Large intestine (tissue), 3 donors: ENCODE measurements around the gene SETD5. TPM values are rescaled to one million over a fixed set of nuclear protein-coding genes. Genes with fewer than 3 reads are reported as not detected.

ENCODE experiments used
- DNase-seq, 2 donors: peaks; one replicate each; pipeline versions ENCODE4 v3.0.0 to v3.0.0-alpha.2; 2013
- H3K27ac ChIP-seq: one replicate; pipeline ENCODE4 v1.5.1; 2013; ENCODE audit warnings: low read length
- H3K27me3 ChIP-seq: 2 replicates; pipeline ENCODE4 v1.6.1; 2013; ENCODE audit warnings: low read length; ENCODE audit not compliant: control insufficient read depth, insufficient read depth
- H3K36me3 ChIP-seq: 2 replicates; pipeline ENCODE4 v1.6.1; 2013; ENCODE audit warnings: low read length; ENCODE audit not compliant: control insufficient read depth, insufficient read depth
- H3K4me1 ChIP-seq: one replicate; pipeline ENCODE4 v1.6.1; 2013; ENCODE audit warnings: low read length; ENCODE audit not compliant: control insufficient read depth, insufficient read depth
- H3K4me3 ChIP-seq: one replicate; pipeline ENCODE4 v1.5.1; 2013; ENCODE audit warnings: low read length
- H3K9me3 ChIP-seq: one replicate; pipeline ENCODE4 v1.6.1; 2013; ENCODE audit warnings: mild to moderate bottlenecking, low read depth, low read length, moderate library complexity; ENCODE audit not compliant: control insufficient read depth
- WGBS: methylation state at CpG from one replicate; pipeline ENCODE4 v1.1.5; 2013; ENCODE audit warnings: low lambda C conversion rate; ENCODE audit not compliant: insufficient coverage; 5-methylcytosine and 5-hydroxymethylcytosine counted together
- polyA plus RNA-seq: library from polyadenylated mRNA; unstranded; fragments of 120-200 nt; gene quantifications from one replicate; pipeline ENCODE4 v1.2.1, GENCODE V29; 2013

Gene SETD5
- polyA plus RNA-seq, 1 donor, result 102 TPM

- no peak overlapping the region for H3K4me3 ChIP-seq
- no peak for DNase-seq
- H3K27me3 ChIP-seq, result no peaks in the 10 kb centered on the region
- H3K27ac ChIP-seq, result no peak overlapping the region
- peaks cover 16% of the 10 kb centered on the region for H3K4me1 ChIP-seq
- H3K9me3 ChIP-seq, result no peaks in the 10 kb centered on the region
- no CpG with 5 or more reads among the region's 1 CpG for WGBS
- no peaks in the 10 kb centered on the region for H3K36me3 ChIP-seq
Observed at GRCh38 chr3:9408546-9408945, 11.1 kb downstream of the SETD5 start.

- no peak overlapping the region for H3K27ac ChIP-seq
- no peak overlapping the region for H3K4me3 ChIP-seq
- 97% methylated on average over 4 of the region's 6 CpGs for WGBS
- no peak for DNase-seq
- H3K9me3 ChIP-seq, result no peaks in the 10 kb centered on the region
- H3K4me1 ChIP-seq, result peaks cover 12% of the 10 kb centered on the region
- H3K27me3 ChIP-seq, result no peaks in the 10 kb centered on the region
- H3K36me3 ChIP-seq, result no peaks in the 10 kb centered on the region
Observed at GRCh38 chr3:9409981-9410854, 12.8 kb downstream of the SETD5 start.

- peaks cover 17% of the 10 kb centered on the region for H3K4me1 ChIP-seq
- H3K27me3 ChIP-seq, result no peaks in the 10 kb centered on the region
- peaks cover 3% of the 10 kb centered on the region for H3K36me3 ChIP-seq
- no peaks in the 10 kb centered on the region for H3K9me3 ChIP-seq
- H3K27ac ChIP-seq, result no peak overlapping the region
- no peak overlapping the region for H3K4me3 ChIP-seq
- DNase-seq, result no peak
- 83% methylated on average over 1 of the region's 1 CpG for WGBS
Observed at GRCh38 chr3:9411302-9411701, 13.9 kb downstream of the SETD5 start.

- H3K27me3 ChIP-seq, result no peaks in the 10 kb centered on the region
- DNase-seq, result no peak
- WGBS, result no CpG with 5 or more reads among the region's 1 CpG
- H3K4me3 ChIP-seq, result no peak overlapping the region
- no peak overlapping the region for H3K27ac ChIP-seq
- H3K4me1 ChIP-seq, result peaks cover 18% of the 10 kb centered on the region
- H3K36me3 ChIP-seq, result peaks cover 6% of the 10 kb centered on the region
- H3K9me3 ChIP-seq, result no peaks in the 10 kb centered on the region
Observed at GRCh38 chr3:9412293-9412692, 14.9 kb downstream of the SETD5 start.

GRCh38 chr3:9414826-9415225 lies 17.4 kb downstream of the SETD5 start:
- no peak overlapping the region for H3K4me3 ChIP-seq
- peak in 1 of 2 donors; percentile 46 for DNase-seq
- peaks cover 6% of the 10 kb centered on the region for H3K36me3 ChIP-seq
- peaks cover 18% of the 10 kb centered on the region for H3K4me1 ChIP-seq
- H3K27ac ChIP-seq, result no peak overlapping the region
- no peaks in the 10 kb centered on the region for H3K27me3 ChIP-seq
- H3K9me3 ChIP-seq, result no peaks in the 10 kb centered on the region

GRCh38 chr3:9415485-9416138 lies 18.2 kb downstream of the SETD5 start:
- Histone ChIP-seq H3K4me1 (peaks cover 18% of the 10 kb centered on the region), H3K4me3 (no peak overlapping the region), H3K27ac (no peak overlapping the region), H3K27me3 (no peaks in the 10 kb centered on the region), H3K9me3 (no peaks in the 10 kb centered on the region), H3K36me3 (peaks cover 6% of the 10 kb centered on the region)
- WGBS, result no CpG with 5 or more reads among the region's 6 CpGs
- DNase-seq, result no peak

GRCh38 chr3:9416139-9416780 lies 18.8 kb downstream of the SETD5 start:
- Histone ChIP-seq H3K4me3 (no peak overlapping the region), H3K27me3 (no peaks in the 10 kb centered on the region), H3K4me1 (peaks cover 19% of the 10 kb centered on the region), H3K36me3 (peaks cover 6% of the 10 kb centered on the region), H3K27ac (no peak overlapping the region), H3K9me3 (no peaks in the 10 kb centered on the region)
- WGBS, result 60% methylated on average over 1 of the region's 3 CpGs
- no peak for DNase-seq

- no peak overlapping the region for H3K27ac ChIP-seq
- DNase-seq, result no peak
- no peaks in the 10 kb centered on the region for H3K9me3 ChIP-seq
- no CpG with 5 or more reads among the region's 2 CpGs for WGBS
- H3K4me1 ChIP-seq, result peaks cover 34% of the 10 kb centered on the region
- H3K27me3 ChIP-seq, result no peaks in the 10 kb centered on the region
- H3K4me3 ChIP-seq, result no peak overlapping the region
- peaks cover 10% of the 10 kb centered on the region for H3K36me3 ChIP-seq
Observed at GRCh38 chr3:9420850-9421549, 23.6 kb downstream of the SETD5 start.

GRCh38 chr3:9422712-9423424 lies 25.5 kb downstream of the SETD5 start:
- Histone ChIP-seq H3K9me3 (no peaks in the 10 kb centered on the region), H3K27me3 (no peaks in the 10 kb centered on the region), H3K36me3 (peaks cover 17% of the 10 kb centered on the region), H3K4me1 (peaks cover 30% of the 10 kb centered on the region), H3K27ac (peak overlapping the region; percentile 91), H3K4me3 (no peak overlapping the region)
- WGBS, result 0% methylated on average over 2 of the region's 5 CpGs
- peak; percentile 97 to 98 for DNase-seq

GRCh38 chr3:9428411-9428810 lies 31.0 kb downstream of the SETD5 start:
- Histone ChIP-seq H3K4me3 (no peak overlapping the region), H3K36me3 (peaks cover 56% of the 10 kb centered on the region), H3K27ac (no peak overlapping the region), H3K4me1 (peaks cover 11% of the 10 kb centered on the region), H3K9me3 (no peaks in the 10 kb centered on the region), H3K27me3 (no peaks in the 10 kb centered on the region)
- no peak for DNase-seq
